Measurements from ENCODE around the gene TFF1.

Gene TFF1

DNA sequence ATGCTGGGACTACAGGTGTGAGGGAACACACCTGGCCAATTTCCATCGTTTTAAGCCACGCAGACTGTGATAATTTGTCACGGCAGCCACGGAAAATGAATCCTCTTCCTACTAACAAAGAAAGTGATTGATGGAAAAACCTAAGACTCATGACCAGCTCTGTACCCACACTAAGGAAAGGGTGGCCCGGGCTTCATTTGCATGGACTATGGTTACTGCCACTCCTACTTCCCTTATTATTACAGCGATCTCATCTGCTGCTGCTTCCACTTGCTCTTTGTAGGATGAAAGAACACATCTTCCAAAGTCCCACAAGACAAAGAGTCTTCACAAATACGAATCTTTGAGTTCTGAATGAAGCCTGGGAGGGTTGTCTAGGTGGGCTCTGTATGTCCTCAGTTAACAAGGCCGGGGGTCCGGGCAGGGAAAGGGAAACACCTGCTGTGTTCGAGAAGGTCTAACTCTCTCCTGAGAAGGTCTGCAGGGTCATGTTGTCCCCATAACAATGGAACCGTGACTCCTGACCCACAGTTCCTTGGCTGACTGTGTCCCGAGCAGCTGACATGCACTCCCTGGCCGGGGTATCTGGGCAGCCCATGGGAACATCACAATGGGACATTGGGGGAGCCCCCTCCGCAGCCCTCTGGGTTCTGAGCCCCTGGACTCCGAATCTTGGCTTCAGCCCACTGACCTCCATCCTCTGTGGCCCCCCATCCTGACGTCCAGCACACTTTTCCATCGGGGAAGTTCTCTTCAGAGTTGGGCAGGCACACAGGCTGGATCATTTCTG is 13.3 kb upstream of the TFF1 start:
- DNase-seq = no peak

DNA sequence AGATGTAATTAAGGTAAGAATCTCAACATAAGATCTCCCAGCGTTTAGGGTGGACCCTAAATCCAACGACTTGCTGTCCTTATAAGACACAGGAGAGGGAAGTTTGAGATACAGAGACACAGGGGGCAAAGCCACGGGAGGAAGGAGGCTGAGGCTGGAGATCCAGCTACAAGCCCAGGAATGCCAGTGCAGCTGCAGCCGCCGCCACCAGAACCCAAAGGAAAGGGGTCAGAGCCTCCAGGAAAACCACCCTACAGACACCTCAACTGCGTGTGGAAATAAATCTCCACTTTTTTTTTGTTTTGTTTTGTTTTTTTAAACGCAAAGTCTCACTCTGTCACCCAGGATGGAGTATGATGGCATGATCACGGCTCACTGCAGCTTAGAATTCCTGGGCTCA is 12.1 kb upstream of the TFF1 start:
- DNase-seq = no peak

DNA sequence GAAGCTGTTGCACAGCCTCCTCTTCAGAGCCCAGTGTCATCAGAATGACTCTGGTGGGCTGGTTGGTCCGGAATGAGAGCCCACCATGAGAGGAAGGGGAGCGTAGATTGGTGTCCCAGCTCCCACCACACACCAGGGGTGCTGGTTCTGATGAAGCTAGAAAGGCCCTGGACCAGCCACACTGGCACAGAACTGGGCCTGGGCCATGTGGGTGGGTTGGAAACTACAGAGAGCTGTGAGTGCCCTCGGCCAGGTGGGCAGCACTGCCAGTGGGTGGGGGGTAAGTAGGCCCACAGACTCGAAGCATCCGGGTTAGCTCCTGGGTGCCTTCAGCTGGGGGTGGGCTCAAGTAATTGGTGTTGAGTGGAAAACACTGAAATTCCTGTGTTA is 11.6 kb upstream of the TFF1 start:
- no peak for DNase-seq

DNA sequence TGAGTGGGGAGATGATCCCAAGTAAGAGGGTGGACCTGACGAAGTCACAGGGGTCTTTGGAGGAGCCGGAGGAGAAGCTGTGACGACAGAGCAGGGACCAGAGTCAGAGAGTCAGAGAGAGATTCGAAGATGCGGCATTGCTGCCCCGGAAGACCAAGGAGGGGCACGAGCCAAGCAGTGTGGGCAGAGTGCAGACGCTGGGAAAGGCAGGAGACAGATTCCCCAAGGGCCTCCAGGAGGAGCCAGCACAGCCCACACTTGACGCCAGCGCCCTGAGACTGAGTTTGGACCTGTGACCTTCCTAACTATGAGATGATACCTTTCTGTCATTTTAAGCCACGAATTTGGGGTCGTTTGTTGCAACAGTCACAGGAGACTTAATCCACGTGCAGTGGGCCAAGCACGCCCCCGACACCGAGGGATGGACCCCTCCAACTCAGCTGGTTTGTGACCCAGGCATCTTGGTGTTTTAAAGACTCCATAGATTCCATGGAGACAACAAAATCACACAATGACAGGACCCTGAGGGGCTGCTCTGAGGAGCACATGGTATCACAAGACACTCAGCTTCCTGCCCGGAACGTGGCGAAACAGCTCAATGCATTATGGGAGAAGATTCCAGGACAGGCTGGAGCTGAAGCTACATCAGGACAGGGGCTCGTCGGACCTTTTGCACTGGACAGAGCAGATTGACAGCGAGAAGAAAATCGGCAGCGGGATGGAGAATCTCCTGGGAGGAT is 11.0 kb upstream of the TFF1 start:
- DNase-seq = no peak

DNA sequence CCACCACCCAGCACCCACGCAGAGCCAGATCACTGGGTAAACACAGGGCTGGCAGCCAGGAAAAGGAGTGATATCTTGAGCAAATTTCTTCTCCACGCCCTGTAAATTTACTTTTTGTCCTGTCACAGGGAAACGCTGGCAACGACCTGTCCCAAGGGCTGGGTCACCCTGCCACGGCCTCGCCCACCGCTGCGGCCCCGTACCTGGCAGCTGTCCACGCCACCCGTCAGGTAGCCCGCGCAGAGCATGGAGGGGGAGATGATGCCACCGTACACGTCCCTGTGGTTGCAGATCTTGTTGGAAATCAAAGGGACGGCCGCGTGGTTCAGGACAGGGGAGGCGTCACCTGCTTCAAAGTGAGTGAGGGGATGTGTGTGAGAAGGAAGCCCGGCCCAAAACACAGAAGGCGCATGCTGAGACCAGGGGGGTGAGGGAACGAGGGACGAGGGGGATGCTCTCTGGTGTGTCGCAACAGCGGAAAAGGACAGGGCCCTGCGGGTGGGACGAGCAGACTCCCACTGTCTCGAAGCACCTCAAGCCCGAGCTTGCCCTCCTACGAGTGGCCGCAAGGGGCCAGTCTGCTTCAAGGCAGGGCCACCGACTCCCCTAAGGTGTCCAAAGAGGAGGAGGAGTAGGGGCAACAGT is 10.1 kb upstream of the TFF1 start:
- no peak for DNase-seq

DNA sequence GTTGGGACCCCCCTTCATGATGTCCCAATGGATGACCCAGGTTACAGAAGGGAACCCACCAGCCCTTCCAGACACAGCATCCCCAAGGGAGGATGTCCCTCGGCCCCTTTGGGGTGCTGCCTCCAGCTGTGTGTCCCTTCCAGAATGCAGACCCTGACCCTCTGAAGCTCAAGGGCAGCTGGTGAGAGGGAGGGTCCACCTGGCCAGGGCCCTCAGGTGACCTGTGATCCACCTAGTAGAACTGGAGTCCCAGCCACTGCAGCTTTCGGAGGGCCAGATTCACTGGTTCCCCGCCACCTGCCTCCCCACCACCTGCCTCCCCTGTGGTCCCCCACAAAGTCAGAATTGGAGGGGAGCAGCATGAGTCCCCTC is 9.6 kb upstream of the TFF1 start:
- no peak for DNase-seq

DNA sequence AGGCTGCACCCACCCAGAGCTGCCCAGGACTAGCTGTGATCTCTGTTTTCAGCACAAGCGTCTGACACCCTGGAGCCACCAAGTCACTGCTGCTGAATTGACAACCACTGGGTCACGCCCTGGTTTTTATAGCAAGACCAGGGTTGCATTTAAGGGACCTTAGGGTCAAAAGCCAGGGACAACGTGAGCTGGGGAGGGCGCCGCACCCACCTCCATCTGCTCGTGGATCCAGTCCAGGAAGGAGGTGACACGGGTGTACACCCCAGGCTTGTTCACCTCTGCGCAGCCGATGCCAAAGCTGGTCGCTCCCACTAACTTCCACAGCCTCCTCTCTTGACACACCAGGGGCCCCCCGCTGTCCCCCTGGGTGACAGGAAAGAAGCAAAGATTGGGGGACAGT is 9.2 kb upstream of the TFF1 start:
- DNase-seq = no peak

DNA sequence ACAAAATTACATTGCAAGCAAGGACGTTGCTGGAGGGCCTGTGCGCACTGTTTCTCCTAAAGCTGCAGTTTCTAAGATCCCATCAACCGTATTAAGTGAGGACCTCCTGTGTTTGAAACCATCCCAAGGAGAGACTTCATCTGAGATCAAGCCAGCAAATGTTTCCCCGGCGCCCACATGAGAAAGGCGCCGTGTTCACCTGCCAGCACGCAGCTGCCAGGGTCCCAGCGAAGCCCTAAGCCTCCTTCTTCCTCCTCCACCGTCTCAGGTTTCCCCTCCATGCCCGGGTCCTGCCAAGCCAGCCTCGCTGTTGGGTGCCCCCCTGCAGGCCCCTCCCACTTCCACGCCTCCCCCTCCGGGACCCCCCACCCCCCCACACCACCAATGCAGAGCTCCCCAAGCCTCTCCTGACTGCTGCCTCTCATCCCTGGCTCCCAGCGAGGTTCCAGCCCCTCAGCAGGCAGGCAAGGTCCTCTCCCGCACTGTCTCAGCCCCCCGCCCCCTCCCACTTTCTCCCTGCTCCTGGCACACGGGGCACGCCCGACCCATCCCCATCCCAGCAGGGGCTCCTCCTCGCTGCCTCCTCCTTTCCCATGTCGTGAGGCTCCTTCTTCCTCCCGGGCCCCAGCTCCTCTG is 8.6 kb upstream of the TFF1 start:
- DNase-seq = no peak

DNA sequence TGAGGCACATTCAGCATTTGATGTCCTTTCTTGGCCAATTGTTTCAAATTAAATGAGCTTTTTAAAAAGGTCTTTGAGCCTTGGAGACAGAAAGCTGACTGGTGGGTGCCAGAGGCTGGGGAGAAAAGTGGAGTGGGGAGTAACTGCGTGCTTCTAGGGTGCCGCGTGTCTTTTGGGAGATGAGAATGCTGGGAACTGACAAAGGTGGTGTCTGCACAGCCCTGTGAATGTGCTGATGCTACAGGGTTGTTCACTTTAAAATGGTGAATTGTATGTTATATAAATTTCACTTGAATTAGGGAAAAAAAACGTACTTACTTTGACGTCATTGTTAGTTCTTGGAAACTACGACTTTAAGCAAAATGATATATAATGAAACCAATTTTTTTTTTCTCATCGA is 8.1 kb upstream of the TFF1 start:
- DNase-seq = no peak

DNA sequence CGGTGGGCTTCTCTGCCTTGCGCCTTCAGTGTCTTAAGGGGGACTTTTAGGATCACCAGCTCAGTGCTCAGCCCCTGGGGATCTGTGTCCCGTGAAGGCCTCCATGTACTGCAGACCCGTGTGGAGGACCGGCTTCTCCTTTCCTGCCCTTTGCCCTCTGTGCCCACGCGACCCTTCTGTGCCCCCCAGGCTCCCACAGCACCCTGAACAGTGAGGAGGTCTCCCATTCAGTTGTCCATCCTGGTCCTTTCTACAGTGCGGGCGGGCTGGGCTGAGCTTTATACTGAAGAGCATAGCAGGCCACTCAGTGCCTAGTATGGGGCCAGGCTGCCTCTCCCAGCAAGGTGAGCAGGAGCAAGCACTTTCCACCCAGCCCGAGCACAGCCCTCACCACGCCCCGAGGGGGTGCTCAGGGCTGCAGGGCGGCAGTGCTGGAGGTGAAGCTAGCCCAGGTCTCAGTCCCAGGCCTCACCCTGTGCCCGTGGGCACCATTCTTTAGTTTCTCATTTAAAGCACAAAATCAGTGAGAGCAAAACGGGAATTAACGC is 7.6 kb upstream of the TFF1 start:
- DNase-seq = no peak

DNA sequence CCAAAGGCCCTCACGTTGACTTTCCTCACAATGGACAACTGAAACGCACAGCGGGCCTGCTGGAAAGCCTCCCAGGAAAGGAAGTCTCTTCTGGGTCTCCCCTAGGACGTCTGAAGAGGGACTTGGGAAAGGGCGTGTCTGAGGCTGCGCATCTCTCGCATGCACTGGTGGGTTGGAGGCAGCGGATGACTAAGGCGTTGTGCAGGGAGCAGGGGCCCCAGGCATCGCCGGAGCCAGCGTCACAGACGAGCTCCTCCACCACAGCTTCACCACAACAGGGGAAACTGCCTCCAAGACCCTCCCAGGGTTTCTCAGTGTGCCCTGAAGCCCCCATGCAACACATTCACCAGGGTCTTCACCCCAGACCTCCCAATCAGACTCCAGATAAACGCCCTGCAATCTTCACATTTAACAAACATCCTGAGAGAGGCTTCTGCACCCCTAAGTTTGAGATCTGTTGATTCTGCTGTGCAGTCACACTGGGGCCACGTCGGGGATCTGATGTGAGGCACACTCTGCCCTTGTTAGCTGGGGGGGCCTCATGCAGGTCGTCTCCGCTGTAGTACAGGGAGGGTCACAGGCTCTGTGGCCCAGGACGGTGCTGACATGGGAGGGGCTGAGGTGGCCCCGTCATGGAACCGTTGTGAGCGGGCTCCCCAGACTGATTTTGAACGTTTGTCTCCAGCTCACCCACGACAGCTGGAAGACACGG is 7.0 kb upstream of the TFF1 start:
- DNase-seq = no peak

DNA sequence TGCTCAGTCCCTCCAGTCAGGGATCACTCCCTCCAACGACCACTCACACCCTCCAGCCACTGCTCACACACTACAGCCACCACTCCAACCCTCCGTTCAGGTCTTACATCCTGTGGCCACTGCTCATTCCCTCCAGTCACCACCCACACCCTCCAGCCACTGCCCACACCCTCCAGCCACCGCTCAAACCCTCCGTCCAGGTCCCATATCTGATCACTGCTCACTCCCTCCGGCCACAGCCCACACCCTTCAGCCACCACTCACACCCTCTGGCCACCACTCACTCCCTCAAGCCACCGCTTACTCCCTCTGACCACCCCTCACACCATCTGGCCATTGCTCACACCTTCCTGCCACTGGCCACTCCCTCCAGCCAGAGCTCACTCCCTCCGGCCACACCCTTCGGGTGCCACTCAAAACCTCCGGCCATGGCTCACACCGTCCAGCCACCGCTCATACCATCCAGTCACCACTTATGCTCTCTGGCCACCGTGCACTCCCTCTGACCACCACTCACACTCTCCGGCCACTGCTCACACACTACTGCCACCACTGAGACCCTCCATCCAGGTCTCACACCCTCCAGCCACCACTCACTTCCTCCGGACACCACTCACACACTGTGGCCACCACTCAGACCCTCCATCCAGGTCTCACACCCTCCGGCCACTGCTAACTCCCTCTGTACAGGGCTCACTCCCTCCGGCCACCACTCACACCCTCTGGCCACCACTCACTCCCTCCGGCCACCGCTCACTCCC is 4.7 kb upstream of the TFF1 start:
- no peak for DNase-seq

DNA sequence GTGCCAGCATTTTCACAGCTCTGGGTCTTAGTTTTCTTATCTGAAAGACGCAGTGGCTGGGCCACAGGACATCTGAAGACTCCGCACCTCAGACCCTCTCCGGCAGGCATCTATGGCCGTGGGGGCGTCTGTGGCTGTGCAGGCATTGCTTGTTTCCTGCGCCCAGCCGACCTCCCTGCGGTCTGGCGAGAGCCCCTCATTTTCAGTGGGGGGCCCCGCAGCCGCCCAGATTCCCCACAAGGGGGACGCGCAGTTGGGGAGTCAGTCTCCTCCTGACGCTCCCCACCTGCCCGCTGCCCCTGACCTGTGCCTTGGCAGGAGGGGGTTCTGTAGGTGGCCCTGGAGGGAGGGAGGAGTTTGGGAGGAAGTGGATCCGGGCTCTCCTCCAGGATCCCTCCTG is 3.5 kb upstream of the TFF1 start:
- DNase-seq = no peak

DNA sequence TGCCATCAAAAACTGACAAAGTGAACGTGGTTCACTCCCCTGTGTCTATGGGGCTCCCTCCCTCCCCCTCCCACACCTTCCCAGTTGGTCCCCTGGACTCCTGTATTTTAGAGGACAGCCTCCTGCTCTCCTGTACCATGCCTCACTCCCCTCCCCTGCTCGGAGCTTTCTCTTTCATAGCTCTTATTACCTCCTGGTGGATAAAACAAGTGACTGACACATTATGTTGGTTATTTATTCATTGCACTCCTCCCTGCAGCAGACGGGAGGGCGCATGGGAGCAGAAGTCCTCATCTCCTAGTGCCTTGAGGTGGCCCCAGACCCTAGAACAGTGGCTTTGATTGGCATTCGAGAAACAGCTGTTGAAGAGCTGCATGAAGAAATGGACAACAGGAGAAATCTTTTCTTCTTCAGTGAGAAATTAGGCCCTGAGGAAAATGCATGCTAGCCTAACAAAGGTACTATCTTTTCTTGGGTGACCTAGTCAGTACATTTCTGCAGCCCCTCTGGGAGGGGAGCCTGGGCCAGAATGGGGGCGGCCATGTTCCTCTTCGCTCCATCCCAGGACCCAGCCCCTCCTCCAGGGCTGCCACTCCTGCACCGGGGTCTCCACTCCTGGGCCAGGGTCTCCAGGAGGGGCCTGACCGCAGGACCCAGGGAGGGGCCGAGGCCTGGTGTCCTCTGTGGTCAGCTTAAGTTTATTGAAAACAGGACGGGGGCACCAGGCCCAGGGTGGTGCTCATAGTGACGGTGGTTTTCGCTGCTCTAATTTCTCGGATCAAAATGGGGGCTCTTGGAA is 1.2 kb upstream of the TFF1 start:
- no peak for DNase-seq

DNA sequence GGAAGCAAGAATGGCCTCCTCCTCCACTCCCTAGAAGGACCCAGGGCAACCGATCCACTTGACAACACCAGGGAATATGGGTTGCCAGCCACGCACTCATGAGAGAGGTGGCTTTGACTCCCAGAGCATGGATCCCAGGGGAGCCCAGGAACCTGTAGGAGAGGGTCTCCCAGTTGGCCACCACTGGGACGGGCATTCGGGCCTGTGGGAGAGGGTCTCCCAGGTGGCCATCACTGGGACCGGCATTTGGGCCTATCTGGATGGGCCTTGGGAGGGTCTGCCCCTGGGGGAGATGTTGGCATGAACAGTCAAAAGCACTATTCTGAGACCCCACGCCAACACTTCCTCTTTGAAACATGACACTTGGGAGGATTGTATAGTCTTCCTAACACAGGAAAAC is 565 bp downstream of the TFF1 start:
- DNase-seq = no peak

DNA sequence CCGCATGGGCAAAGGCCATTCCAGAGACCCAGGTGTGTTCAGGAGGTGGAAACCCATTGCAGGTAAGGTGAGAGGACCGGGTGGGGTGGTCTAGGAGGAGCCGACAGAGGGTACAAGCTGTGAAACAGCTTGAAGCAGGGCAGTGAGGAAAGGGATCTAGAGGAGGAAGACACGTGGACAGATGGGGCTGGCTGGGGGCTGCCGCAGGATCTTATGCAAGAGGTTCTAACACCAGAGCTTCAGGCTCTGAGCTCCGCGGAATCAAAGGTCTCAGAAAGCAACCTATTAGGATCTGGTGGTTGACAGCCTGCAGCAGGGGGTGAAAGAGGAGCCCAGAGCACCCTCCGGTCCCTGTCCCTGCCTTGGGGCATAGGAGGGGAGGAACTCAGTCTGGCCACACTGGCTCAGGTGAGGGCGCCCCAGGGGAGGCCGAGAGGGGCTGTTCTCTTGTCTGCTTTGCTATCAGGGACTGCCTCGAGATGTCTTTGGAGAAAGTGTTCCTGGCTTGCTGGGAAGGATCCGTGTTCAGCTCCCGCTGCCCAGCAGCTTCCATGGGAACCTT is 1.9 kb downstream of the TFF1 start:
- DNase-seq = no peak

DNA sequence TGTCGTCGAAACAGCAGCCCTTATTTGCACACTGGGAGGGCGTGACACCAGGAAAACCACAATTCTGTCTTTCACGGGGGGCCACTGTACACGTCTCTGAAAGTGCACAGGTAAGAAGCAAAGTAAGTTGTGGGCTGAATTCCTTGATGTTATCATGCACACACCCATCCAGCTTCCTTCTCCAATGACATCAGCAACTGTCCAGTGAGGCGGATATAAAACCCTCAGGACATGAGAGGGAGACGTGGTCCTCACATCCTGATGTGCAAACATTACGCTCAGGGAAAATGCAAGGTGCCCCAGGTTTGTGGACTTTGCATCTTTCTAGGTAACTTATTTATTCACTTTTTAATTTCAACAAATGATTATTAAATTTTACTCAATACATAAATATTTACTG is 3.0 kb downstream of the TFF1 start:
- no peak for DNase-seq

DNA sequence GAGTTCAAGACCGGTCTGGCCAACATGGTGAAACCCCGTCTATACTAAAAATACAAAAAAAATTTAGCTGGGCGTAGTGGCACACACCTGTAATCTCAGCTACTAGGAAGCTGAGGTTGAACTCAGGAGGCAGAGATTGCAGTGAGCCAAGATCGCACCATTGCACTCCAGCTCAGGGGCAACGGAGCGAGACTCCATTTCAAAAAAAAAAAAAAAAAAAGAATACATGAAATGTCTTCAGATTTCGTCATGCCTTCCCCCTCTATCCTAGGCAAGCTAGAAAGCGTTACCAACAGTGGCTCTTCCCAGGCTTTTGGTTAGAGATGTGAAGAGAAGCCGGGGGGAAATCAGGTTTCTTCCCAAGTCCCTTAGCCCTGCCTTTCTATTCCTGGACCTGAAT is 3.6 kb downstream of the TFF1 start:
- DNase-seq = no peak

DNA sequence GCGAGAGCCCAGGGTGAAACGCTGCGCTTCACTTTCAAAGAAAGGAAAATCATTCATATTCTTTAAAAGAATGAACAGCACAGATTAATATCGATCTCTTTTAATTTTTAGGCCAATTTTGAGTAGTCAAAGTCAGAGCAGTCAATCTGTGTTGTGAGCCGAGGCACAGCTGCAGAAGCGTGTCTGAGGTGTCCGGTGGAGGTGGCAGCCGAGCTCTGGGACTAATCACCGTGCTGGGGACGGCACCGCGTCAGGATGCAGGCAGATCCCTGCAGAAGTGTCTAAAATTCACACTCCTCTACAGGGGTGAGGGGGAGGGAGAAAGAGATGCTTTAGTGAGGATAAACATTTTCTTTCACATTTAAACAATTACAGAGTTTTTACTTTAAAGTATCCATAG is 4.1 kb downstream of the TFF1 start:
- no peak for DNase-seq

DNA sequence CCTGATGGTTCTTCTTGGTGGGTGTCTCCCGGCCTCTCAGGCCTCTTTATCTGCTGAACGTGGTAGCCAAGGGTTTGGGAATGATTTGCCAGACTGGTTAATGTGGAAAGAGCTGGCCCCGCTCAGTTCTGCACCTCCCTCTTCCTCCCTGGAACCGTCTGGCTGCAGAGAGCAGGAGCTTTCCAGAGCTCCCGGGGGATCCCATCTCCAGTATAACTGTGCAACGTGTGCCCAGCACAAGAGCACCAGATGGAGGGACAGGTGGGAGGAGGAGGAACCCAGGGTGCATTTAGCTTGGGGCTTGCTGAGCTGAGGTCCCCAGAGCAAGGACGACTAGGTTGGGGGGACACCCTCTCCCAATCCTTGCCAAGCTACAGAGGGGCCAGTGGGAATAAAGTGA is 5.0 kb downstream of the TFF1 start:
- DNase-seq = no peak

DNA sequence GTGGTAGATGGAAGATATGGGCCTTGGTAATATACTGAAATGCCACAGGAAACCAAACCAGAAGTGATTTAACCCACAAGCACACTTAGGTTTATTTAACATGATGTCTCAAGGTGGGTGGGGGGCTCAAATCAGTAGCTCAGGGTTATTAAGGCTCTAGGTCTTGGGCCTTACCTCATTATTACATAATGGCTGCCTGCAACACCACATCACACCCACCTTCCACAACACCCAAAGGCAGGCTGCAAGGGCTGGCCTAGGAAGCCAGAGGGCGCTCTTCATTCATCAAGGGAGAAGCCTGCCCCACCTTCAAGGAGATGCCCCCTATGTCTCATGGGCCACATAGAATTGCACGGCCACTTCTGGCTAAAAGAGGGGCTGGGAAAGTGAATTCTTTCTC is 6.0 kb downstream of the TFF1 start:
- DNase-seq = no peak

All from CD4-positive, alpha-beta T cell treated with Interleukin-10 for 1 hour (primary cell).